Measurements from ENCODE around the gene GNAS.

GNAS gene

DNA sequence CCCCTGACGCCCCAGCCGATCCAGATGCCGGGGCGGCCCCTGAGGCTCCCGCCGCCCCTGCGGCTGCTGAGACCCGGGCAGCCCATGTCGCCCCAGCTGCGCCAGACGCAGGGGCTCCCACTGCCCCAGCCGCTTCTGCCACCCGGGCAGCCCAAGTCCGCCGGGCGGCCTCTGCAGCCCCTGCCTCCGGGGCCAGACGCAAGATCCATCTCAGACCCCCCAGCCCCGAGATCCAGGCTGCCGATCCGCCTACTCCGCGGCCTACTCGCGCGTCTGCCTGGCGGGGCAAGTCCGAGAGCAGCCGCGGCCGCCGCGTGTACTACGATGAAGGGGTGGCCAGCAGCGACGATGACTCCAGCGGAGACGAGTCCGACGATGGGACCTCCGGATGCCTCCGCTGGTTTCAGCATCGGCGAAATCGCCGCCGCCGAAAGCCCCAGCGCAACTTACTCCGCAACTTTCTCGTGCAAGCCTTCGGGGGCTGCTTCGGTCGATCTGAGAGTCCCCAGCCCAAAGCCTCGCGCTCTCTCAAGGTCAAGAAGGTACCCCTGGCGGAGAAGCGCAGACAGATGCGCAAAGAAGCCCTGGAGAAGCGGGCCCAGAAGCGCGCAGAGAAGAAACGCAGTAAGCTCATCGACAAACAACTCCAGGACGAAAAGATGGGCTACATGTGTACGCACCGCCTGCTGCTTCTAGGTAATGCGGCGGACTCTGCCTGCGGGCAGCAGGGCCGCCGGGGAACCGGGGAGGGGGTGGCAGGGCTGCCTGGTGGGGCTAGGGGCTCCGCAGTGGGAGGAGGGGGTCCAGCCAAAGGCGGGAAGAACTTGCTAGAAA is 2.3 kb downstream of the GNAS start:
- DNase-seq: no peak

DNA sequence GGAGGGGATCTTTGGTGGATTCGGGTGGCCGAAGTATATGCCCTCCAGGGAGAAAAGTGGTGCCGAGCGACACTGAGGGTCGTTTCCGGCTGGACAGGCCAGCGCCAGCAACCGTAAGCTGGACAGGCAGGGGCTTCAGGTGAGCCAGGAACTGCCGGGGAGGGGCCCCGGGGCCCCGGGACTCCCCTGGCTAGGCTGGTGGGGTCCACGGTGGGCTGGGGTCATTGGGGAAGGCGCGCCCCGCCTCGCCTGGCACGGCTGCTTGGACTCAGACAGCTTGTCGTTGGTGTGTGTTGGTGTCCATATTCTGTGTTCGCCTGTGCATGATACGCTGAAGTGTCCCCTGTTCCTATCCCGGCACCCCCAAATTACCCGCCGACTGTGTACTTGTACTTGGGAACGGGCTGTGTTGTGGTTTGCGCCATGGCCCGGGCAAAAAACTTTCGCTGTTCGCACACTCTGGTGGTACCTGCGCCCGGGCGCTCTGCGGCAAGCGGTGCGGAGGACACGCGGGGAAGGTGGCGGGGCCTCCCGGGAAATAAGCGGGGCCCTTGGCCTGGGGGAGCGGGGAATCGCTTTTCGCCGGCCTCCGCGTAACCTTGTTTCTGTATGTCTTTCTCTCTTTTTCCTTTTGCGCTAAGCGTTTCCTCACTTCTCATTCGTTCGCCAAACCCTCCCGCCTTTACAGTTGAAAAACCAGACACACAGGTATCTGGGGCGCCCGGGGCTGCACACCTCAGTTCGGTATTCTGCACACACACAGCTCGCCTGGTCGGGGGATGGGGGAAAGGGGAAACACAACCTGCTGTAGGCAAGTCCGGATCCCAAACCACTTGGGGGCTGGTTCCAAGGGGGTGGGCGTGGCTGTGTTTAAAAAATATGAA is 3.2 kb downstream of the GNAS start:
- DNase-seq: no peak

DNA sequence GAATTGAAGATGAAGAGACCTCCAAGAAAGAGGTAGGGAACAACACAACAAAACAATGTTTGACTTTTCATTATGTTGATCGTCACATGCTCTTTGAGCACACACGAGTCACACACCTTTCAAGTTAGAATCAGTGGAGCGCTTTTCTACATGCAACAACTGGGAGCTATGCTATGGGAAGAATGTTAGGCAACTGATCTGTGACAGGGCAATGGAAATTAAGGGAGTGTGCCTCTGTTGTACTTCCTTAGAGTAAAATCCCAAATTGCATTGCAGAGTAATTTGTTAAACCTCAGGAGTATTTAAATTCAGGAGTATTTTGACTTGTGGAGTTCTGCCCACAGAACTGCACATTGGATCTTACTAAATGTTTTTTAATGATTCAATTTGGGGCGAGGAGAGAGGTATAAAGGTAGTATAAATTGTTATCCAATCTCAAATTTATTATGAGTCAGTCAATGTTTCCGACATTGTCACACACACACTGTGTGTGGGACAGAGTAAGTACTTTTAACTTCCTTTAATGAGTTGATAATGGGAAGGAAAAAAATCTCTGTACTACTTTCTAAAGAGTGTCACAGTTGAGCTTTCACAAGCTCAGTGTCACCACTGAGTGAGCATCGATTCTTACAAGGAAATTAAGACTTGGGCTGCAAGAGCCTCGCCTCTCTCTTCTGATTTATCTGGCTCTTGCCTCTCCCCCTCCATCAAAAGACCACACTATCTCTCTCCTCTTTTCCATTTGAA is 10.7 kb downstream of the GNAS start:
- no peak for DNase-seq

DNA sequence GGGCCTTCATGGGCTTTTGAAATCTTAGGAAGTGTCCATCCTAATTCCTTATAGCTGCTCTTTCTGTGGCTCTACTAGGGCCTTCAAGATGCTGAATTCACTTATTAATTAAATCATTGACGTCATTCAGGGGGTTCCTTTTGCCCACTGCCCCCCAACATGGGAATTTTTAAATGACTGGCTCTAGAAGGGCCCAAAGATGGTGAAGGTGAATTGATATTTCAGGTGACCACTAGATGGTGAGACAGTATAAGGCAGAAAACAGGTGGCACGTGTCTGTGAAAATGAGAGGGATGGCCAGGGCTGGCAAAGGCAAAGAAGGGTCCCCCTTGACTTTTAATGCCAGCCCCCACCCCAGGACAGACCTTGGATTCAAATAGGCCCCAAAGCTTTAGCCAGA is 11.8 kb downstream of the GNAS start:
- no peak for DNase-seq

DNA sequence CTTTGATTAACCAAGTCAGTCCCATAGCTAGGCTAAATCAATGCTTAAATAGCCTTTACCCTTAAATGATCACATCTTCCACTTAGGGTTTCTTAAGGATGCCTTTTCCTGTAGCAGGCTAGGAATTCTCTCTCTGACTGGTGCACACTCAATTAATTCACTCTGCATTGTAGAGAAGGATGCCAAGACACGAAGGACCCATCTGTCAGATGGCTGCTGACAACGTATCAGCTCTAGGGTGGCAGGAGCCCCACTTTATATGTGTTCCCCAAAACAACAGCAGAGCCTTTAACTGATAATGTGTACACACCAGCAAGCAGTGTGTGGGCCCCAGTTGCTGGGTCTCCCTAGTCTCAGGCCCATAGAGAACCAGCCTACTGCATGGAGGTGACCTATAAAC is 13.3 kb downstream of the GNAS start:
- no peak for DNase-seq

DNA sequence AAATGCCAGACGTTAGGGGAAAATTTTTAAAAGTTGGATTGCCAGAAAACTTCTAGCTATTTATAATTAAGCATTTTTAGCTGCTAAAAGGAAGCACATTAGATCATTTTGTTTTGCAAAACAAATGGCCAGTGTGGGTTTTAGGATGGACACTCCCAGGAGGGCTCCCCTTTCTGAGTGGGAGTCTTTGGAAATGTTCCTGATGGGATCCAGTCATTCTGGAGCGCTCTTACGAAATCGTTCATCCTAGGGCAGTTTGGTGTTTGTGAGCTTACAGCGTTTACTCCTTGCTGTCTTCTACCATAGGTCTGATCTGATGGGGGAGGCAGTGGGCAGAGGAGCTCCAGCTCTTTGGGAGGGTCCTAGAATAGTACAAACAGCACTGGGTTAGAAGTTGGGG is 14.7 kb downstream of the GNAS start:
- no peak for DNase-seq

DNA sequence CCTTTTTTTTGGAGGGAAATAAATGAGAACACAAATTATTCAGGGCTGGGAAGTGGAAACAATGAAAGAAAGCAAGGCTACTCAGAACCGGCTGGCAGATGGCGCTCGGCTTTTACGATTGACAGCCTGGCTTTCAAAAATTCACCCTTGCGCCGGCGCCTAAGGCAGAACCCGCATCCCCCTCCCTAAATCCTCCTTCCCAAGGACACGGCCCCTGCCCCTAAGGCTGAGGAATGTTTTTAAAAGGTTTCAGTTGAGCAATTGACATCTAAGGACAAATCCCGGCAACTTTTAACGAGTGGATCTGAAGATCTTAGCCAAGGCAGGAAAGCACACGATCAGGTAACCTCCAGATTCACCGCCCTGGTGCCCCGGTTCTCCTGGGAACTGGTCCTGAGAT is 16.3 kb downstream of the GNAS start:
- DNase-seq: no peak

DNA sequence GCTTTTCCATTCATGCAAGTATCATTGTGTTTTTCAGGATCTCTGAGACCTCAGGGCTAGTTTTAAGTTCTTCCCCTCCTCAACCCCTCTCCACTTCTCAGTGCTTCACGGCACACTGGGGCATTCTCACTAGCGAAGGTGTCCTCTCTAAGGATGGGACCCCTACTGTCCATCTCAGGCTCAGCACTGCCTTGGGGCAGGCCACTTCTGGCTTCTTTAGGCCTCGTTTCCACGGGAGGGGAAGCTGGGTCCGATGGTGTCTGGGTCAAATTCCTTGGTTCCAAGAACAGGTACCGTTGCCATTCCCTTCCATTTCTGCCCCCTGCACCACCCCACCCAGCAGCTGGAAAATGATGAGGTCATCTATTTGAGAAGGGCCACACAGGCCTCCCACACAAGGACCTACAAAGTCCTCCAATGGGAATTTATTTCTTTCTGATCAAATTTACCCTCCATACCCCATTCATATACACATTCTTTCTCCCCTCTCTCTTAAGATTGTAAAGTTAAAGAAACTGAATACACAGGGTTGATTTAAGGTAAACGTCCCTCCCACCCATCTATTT is 17.2 kb downstream of the GNAS start:
- no peak for DNase-seq

DNA sequence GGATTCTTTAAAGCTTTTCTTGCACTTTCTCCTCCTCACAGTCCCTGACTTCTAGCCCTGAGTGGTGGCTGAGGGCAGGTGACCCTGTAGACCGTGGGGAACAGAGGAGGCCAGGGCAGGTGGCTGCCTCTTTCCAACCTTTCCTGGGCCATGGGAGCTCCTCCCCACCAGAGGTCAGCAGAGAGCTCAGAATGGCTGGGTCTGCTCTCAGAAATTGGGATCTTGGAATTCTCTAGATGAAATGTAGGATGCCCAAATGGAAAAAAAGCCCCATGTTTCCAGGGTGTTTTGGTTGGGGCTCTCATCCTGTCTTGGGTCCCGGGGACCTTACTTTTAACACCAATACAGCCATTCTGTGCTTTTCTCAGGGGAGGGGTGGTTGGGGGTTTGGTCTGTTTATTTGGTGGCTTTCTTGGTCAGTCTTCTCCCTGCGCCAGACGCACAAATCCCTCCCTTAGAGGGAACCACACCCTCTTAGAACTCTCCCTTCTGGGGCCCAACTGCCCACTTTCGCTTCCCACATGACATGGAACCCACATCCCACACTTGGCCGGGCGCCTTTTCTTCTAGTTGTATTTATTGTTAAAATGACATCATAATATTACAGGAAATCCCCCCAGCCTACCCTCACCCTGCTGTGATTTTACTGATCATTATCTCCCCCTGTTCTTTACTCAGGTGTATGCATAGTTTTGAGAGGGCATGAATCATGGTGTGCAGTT is 17.9 kb downstream of the GNAS start:
- peak; percentile 56 for DNase-seq

DNA sequence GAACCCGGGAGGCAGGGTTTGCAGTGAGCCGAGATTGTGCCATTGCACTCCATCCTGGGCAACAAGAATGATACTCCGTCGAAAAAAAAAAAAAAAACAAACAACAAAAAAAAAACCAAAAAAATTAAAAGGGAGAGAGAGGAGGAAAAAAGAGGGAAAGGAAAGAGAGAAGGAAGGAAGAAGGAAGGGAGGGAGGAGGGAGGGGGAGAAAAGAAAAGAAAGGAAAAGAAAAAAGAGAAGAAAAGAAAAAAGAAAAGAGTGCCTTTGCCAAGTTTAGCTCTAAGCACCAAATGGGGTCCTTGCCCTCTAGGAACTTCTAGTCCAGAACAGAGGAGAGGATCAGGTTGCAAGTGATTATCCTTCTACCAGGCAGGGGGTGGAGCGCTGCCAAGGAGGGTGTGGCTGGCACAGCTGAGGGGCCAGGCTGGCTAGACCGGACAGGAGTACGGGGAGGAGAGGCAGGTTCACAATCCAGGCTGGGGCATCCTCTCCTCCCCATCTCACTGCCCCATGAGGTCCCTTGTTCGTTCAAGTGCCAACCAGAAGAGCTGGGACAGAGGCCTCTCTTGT is 19.1 kb downstream of the GNAS start:
- no peak for DNase-seq

DNA sequence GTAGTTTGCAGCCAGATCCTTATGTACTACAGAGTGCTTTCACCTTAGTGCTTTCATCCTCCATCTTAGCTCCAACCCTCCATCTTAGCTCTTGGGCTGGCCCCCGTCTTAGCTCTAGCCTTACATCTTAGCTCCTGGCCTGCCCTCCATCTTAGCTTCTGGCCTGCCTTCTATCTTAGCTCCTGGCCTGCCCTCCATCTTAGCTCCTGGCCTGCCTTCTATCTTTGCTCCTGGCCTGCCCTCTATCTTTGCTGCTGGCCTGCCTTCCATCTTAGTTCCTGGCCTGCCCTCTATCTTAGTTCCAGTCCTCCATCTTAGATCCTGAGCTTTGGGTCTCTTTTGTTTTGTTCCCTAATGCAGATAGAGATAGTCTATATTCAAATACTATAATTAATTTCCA is 22.0 kb downstream of the GNAS start:
- no peak for DNase-seq

DNA sequence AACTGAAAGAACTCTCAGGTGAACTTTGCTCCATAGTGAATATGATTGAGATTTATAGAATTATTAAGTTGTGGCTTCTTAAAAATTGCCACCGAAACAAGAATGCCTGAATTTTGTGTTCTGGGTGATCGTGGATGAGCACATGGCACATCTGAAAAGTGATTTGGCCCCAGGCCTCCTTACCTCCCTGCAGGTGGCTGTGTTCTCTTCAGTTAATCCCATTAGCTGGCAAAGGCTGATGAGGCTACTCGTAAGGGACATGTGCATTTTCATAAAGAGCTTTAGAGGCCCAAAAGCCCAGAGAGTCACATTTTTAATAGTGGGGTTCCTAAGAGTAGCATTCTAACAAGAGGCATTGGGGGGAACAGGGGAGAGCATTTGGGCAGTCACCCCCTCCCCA is 22.6 kb downstream of the GNAS start:
- no peak for DNase-seq

DNA sequence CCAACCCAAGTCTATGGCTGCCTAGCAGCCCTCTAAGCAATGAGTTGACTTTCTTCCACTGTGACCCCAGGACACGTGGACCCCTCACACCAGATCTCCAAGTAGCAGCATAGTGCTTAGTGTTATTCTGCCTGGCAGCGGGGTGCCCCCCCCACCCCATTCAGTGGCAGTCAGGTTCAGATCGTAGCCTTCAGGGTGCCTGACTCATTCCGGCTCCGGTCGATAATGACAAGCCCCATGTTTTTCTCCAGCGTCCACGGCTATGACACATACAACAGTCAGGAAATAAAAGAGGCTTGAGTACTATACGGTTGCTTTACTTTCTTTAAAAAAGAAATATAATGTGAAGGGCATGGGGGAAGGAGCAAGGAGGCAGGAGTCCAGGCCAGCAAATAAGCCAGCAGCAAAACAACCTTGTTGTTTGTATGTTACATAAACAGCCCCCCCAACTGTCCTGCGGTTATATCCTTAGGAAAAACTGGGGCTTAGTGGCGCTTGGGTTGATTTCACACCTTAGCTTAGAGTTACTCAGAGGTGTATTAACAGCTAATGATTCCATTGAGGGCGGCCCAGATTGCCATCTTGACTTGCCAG is 23.1 kb downstream of the GNAS start:
- DNase-seq: peak; percentile 51

DNA sequence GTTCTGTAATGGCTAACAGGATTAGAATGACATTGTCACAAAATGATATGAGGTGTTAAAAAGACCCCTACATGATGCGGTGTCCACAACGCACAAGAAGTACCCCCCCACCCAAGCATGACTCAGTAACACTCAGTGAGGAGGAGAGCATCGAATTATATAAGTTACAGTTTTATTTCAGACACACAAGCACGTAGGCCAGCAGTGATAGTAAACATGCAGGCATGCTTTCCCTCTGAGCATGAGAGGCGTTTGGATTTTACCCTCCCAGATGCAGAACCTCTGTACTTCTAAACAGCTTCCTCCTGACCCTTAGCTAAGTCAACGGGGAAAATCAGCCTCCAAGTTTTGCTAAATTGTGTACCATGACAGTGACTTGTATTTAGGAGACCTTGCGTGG is 23.9 kb downstream of the GNAS start:
- DNase-seq: no peak

DNA sequence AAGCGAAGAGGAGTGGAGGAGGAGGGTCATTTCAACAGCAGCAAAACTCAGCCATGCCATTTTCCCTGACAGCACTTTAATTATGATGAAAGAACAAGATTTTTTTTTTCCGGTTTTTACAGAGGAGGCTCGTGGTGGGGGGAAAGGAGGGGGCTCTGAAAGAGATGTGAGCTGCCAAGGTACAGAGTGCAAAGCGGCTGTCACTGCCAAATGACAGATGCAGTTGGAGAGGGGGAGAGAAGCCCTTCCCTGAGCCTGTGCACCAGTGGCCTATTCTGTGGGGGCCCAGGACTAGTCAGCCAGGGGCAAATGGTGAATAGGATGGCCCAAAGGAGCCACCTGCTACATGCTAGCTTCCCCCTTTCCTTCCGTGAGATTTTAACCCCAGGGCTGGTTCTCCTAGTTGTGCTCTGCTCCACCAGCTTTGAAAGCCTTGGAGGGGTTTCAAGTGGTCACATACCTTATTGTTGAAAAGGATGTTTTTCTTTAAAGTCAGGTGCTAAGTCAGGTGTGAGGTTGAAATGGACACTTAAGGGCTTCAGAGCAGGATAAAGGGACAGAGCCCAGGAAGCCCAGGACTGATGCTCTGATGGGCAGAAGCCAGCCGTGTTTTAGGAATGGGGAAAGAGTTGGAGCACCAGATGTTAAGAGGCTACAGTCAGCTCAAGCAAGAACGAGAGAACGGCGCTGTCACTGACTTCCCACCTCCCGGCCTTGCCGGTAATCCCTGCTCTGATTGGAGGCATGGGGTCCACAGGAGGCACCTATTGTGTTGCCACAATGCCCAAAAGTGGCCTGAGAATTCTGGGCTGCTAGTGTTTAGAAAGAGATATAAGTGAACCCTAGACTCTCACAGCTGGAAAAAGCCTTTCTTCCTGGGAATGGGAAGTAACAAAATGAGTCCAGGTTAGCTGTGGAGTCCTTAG is 24.8 kb downstream of the GNAS start:
- DNase-seq: no peak

DNA sequence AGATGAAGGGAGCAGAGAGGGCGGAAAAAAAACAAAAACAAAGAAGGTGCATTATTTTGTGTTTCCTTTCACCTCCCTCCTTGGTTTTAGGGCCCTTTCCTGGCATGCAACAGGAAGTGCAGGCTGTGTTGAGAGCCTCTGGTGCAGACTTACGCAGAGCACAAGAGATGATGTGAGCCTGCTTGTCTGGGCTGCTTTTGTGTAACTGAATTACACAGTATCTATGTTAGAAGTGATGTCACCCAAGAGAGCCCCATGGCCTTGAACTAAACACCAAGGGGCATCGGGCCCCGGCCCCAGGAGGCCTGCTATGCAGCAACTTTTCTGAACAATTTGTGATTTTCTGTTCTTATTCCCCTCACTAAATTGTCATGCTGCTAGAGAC is 25.5 kb downstream of the GNAS start:
- no peak for DNase-seq

DNA sequence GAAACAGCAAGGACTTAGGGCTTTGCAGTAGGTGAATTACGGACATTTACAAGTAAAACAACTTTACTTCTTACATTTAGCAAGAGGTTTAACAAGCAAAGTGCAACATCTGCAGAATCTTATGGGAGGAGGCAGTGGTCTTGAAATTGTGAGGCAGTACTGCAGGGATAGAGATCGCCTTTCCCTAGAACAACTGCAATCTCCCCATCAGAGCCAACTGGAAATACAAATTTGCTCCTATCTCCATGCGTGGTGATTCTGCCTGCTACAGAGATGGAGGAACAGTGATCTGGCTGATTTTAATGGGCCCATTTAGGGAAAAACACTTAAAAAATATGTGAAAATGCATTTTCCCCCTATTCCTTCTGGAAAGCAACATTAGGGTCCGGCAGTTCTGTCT is 25.9 kb downstream of the GNAS start:
- no peak for DNase-seq

DNA sequence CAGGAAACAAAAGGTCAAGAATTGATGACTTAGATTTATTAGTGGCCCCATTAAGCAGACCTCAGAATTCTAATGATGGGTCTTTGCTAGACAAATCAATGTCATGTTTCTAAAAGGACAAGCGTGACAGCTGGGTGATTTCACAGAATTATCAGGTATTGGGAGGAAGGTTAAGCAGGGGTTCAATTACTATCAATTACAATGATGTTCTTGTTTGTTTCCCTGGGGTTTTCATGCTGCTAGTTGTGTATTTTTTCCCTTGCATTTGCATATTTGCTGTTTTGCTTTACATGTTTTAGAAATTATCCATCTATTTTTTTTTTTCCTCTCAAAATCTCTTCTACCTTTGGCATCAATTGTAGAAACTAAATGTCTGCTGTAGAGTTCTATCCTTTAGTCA is 27.9 kb downstream of the GNAS start:
- DNase-seq: no peak

DNA sequence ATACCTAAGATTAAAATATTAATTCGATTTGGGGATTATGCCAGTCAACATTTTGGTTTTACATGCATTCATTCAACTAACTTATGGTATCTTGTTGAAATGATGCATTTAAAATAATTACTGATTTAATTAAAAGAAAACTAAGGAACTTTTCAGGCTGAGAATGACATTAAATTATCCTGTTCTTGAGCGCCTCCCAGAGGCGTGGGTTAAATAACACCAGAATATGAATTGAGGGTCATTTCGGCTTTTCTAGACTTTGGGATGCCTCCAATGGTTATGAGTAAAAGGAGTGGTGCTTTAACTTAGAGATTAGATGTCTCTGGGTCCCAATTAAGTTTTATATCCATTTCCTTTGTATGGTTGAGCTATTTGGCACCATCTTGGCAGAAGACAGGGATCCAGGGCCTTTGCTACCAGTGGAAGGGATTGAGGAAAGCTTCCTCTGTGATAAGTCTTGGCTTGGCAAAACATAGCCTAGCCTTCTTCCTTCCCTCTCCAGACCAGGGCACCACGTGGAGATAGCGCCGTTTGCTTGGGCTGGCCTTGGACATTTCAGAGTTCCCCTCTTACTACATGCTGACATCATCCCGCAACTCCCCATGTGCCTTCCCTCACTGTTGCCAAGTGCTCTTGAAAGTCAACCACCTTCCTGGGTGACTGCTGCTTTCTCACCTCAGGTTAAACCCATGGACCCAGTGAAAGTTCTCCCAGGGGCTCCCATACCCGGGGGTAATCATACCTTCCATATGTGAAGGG is 28.7 kb downstream of the GNAS start:
- DNase-seq: no peak

DNA sequence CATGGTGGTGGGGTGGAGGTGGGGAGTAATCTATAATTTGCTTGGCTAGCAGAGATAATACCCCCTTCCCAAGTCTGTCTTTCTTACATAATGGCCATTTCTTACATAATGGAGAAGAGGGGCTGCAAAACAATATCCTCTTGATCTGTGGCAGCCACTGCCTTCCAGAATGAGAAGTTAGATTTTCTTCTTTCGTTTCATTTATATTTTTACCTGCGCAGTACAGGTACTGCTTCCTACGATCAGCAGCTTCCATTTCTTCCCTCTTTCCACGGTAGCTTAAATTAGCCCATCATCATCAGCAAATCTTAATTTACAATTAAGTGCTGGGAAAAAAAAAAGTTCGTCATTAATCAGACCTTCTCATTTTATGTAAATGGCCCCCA is 30.2 kb downstream of the GNAS start:
- no peak for DNase-seq

Data from fibroblast of upper back skin (primary cell).